Motor neuron (in vitro differentiated cells): ENCODE results near the gene DEXI. TPM values are rescaled to one million over a fixed set of nuclear protein-coding genes. Genes with fewer than 3 reads are reported as not detected.

Experiments used
- ATAC-seq, 8 experiments: fragments of 200-7000 bp; cut with Tn5 transposase; replicated peaks in 6 of 8; 2 replicates each; pipeline ENCODE4 v1.8.0; 2021; ENCODE audit warnings: mild to moderate bottlenecking in 8 of 8, moderate library complexity in 8 of 8
- H3K27ac ChIP-seq, 2 donors: fragments of 250-450 bp; sonication (Bioruptor Pico); 2 replicates each; pipeline ENCODE4 v1.9.0; 2021; ENCODE audit warnings: antibody characterized with exemption in 2 of 2, mild to moderate bottlenecking in 2 of 2, moderate library complexity in 1 of 2
- H3K4me1 ChIP-seq, 2 donors: fragments of 250-450 bp; sonication (Bioruptor Pico); replicated peaks in 1 of 2; 2 replicates each; pipeline ENCODE4 v1.6.1; 2021; ENCODE audit warnings: antibody characterized with exemption in 2 of 2, mild to moderate bottlenecking in 2 of 2, moderate library complexity in 1 of 2
- H3K4me3 ChIP-seq, 5 donors: fragments of 250-450 bp; sonication (Bioruptor Pico); 2 replicates each; pipeline ENCODE4 v1.9.0; 2021; ENCODE audit warnings: antibody characterized with exemption in 5 of 5, mild to moderate bottlenecking in 5 of 5, moderate library complexity in 4 of 5
- WGBS, 10 experiments: fragments of 450-650 bp; shearing (Covaris generic); methylation state at CpG; one replicate each; pipeline ENCODE4 v1.0.0; 2022; 5-methylcytosine and 5-hydroxymethylcytosine counted together
- in situ Hi-C, 9 experiments: fragments of 400-800 bp; cut with MboI; loops; one replicate each; pipeline ENCODE4 v1.15.0; 2021; ENCODE audit warnings: low sequenced_read_pairs in 9 of 9, low pct_unique_long_range_greater_than_20kb in 2 of 9; ENCODE audit not compliant: unreplicated experiment in 9 of 9
- total RNA-seq, 8 experiments: library from RNA; unstranded; fragments of 300-600 nt; gene quantifications; 2 replicates each; pipeline versions ENCODE4 v1.2.3 to v1.2.4, GENCODE V29; 2022

The DEXI gene
- total RNA-seq, 8 experiments from 2014 or later = 18.6 to 50.2 (median 27.1) TPM

- in situ Hi-C loops = no loop called here
- H3K4me1 ChIP-seq = no peaks in the 10 kb centered on the region
- no peak overlapping the region for H3K4me3 ChIP-seq
- no peak for ATAC-seq
- H3K27ac ChIP-seq = no peak overlapping the region
- WGBS, 10 experiments = 0 to 100% (median 54%) methylated on average over 1 to 2 of the region's 4 CpGs; no CpG with 5 or more reads in 3 of the 10 experiments
These were observed 52.4 kb downstream of the DEXI start for GRCh38 chr16:10889855-10890254.

- in situ Hi-C loops = no loop called here
- H3K4me3 ChIP-seq = no peak overlapping the region
- H3K27ac ChIP-seq = no peak overlapping the region
- ATAC-seq = no peak
- 7 to 83% (median 70%) methylated on average over 1 to 9 of the region's 10 CpGs for WGBS, 10 experiments
- H3K4me1 ChIP-seq = no peaks in the 10 kb centered on the region
These were observed 53.8 kb downstream of the DEXI start for GRCh38 chr16:10888320-10888937.

- H3K4me1 ChIP-seq = no peaks in the 10 kb centered on the region
- no peak for ATAC-seq
- in situ Hi-C loops = no loop called here
- WGBS, 10 experiments = 0 to 94% (median 58%) methylated on average over 1 to 5 of the region's 6 CpGs; no CpG with 5 or more reads in 2 of the 10 experiments
- H3K27ac ChIP-seq = no peak overlapping the region
- H3K4me3 ChIP-seq = no peak overlapping the region
These were observed 57.0 kb downstream of the DEXI start for GRCh38 chr16:10885246-10885645.

GRCh38 chr16:10883004-10883403, 59.3 kb downstream of the DEXI start:
- H3K4me1 ChIP-seq = no peaks in the 10 kb centered on the region
- WGBS, 10 experiments = 59 to 100% (median 67%) methylated on average over 1 to 4 of the region's 7 CpGs; no CpG with 5 or more reads in 3 of the 10 experiments
- in situ Hi-C loops = no loop called here
- ATAC-seq = no peak
- no peak overlapping the region for H3K27ac ChIP-seq
- no peak overlapping the region for H3K4me3 ChIP-seq

- Histone ChIP-seq H3K4me1 (no peaks in the 10 kb centered on the region), H3K27ac (no peak overlapping the region), H3K4me3 (no peak overlapping the region)
- 42 to 100% (median 59%) methylated on average over 1 to 7 of the region's 7 CpGs for WGBS, 10 experiments
- in situ Hi-C loops = no loop called here
- no peak for ATAC-seq
These were observed 60.7 kb downstream of the DEXI start for GRCh38 chr16:10881479-10882030.

GRCh38 chr16:10880594-10881452, 61.4 kb downstream of the DEXI start:
- in situ Hi-C loops = no loop called here
- H3K4me1 ChIP-seq = no peaks in the 10 kb centered on the region
- 62 to 96% (median 80%) methylated on average over 1 to 9 of the region's 10 CpGs for WGBS, 10 experiments
- ATAC-seq = no peak
- H3K4me3 ChIP-seq = no peak overlapping the region
- no peak overlapping the region for H3K27ac ChIP-seq

DNA sequence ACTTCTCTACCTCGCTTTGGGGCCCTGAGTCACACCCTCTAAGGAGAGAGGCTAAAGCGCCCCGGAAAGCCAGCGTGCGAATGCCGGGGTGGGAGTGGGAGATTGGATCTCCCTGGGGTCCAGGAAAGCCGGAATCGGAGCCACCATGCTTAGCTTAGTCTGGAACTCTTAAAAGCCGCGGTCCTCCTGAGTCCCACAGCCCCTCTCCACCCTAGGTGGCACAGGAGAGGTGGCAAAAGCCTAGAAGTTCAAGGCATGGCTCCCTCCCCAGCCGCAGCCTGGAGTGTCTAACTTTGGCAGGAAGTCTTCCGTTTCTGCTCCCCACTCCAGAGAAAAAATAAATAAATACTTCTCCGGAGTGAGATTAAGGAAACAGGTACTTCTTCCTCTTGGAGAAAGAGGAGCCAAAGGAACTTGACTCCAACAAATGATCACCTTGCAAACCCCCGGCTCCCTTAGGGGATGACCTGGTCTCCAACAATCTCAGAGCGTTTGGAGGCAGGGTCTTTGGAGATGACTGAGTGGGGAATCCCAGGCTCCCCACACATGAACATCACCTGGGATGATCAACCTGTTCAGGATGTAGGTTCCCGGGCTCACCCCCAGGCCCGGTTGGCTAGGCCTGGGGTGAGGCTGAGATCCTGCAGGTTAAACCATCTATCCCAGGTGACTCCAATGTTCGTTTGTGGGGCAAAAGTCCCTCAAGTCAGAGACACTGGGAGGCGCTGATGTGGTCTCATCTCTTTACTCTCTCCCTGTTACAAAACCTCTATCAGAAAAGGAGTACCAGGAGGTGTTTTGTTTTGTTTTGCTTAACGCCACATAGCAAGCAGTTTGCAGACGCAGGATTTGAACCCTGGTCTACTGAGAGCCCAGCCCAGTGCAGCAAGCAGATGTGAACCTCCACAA, 62.3 kb downstream of the DEXI start:
- Histone ChIP-seq H3K4me3 (no peak overlapping the region), H3K27ac (no peak overlapping the region), H3K4me1 (no peaks in the 10 kb centered on the region)
- WGBS, 10 experiments = 0 to 76% (median 61%) methylated on average over 1 to 12 of the region's 21 CpGs; no CpG with 5 or more reads in 2 of the 10 experiments
- in situ Hi-C loops = no loop called here
- ATAC-seq = no peak

Other genes with a start within 250 kb of the DEXI start
- 1 to 10 TPM in 1 of 8 experiments, under 1 TPM in 3, not detected in 4; 0.22 to 1.1 (median 0.69) TPM for gene TEKT5, start 247.5 kb downstream of the DEXI start, total RNA-seq
- gene NUBP1, start 198.6 kb downstream of the DEXI start, total RNA-seq = 10 to 100 TPM; 14.9 to 42.4 (median 26.4) TPM
- gene TVP23A, start 123.7 kb downstream of the DEXI start, total RNA-seq = 1 to 10 TPM in 6 of 8 experiments, under 1 TPM in 2; 0.15 to 5.5 (median 2.7) TPM
- 1 to 10 TPM in 5 of 8 experiments, under 1 TPM in 3; 0.38 to 5.0 (median 1.8) TPM for gene CIITA, start 65.3 kb downstream of the DEXI start, total RNA-seq
- gene CLEC16A, start 2.1 kb upstream of the DEXI start, total RNA-seq = 10 to 100 TPM; 13.4 to 75.0 (median 17.2) TPM